HEK293 (cell line): ENCODE measurements around the gene GNA12.

Experiments used
- CTCF ChIA-PET: fragments of 350-600 bp; formaldehyde crosslinking; extraction: SDS; loops from one replicate; lab custom pipeline; 2021; ENCODE audit warnings: antibody characterized with exemption; lab: Yijun Ruan, JAX
- POLR2A ChIA-PET: fragments of 300-600 bp; formaldehyde crosslinking; extraction: SDS; loops from one replicate; lab custom pipeline; 2020; ENCODE audit warnings: antibody characterized with exemption, inconsistent platforms; lab: Yijun Ruan, JAX
- H3K27ac ChIP-seq: fragments of 200-500 bp; sonication (Bioruptor generic); 2 replicates; pipeline ENCODE4 v1.5.1; 2014; ENCODE audit warnings: low read depth, low read length, control low read depth, inconsistent platforms; ENCODE audit errors: extremely low read depth
- H3K36me3 ChIP-seq, 2 experiments: fragments of 200-500 bp in 1 of 2; sonication (Bioruptor generic) in 1 of 2; 1 replicate in 1 of 2; 2 replicates in 1 of 2; pipeline ENCODE4 v1.5.1; 2014 to 2017; ENCODE audit warnings: inconsistent platforms in 2 of 2, low read length in 2 of 2; ENCODE audit not compliant: control insufficient read depth in 2 of 2, insufficient read depth in 1 of 2
- H3K4me1 ChIP-seq: fragments of 200-500 bp; sonication (Bioruptor generic); 2 replicates; pipeline ENCODE4 v1.5.1; 2014; ENCODE audit warnings: mild to moderate bottlenecking, low read length, inconsistent platforms; ENCODE audit not compliant: control insufficient read depth, insufficient read depth
- H3K4me3 ChIP-seq: 2 replicates; pipeline ENCODE4 v1.5.1; 2011; ENCODE audit warnings: low read depth, mild to moderate bottlenecking, control low read depth, low read length, moderate library complexity
- H3K9me3 ChIP-seq: fragments of 200-500 bp; sonication (Bioruptor generic); 2 replicates; pipeline ENCODE4 v1.5.1; 2014; ENCODE audit warnings: low read depth, low read length, inconsistent platforms; ENCODE audit not compliant: control insufficient read depth, insufficient read depth
- KLF10 ChIP-seq: fragments of 450-650 bp; IDR thresholded peaks from 2 replicates; pipeline ENCODE4 v1.5.1; 2018; ENCODE audit warnings: missing biosample characterization, mild to moderate bottlenecking, missing genetic modification characterization
- KLF8 ChIP-seq: fragments of 450-650 bp; formaldehyde crosslinking; IDR thresholded peaks from 2 replicates; pipeline ENCODE4 v1.5.1; 2016; ENCODE audit warnings: missing biosample characterization, missing genetic modification characterization
- MEIS1 ChIP-seq: sonication (generic); formaldehyde crosslinking; IDR thresholded peaks from 2 replicates; pipeline ENCODE4 v1.8.1; 2022; ENCODE audit warnings: missing genetic modification reagents, mild to moderate bottlenecking, borderline replicate concordance
- PRDM1 ChIP-seq: fragments of 450-650 bp; formaldehyde crosslinking; IDR thresholded peaks from 2 replicates; pipeline ENCODE4; 2016; ENCODE audit warnings: missing biosample characterization, missing genetic modification characterization
- PRDM10 ChIP-seq: fragments of 450-650 bp; formaldehyde crosslinking; IDR thresholded peaks from 2 replicates; pipeline ENCODE4 v1.5.1; 2016; ENCODE audit warnings: missing biosample characterization, missing genetic modification characterization
- PRDM4 ChIP-seq: fragments of 450-650 bp; formaldehyde crosslinking; IDR thresholded peaks from 2 replicates; pipeline ENCODE4 v1.5.1; 2017; ENCODE audit warnings: missing biosample characterization, missing genetic modification characterization
- SETDB1 ChIP-seq: IDR thresholded peaks from one replicate; pipeline ENCODE4 v1.6.1; 2017; ENCODE audit warnings: mild to moderate bottlenecking, low read length, moderate library complexity, mixed read lengths; ENCODE audit not compliant: insufficient read length
- ZBTB11 ChIP-seq: fragments of 450-650 bp; formaldehyde crosslinking; conservative IDR thresholded peaks from 2 replicates; pipeline ENCODE4 v1.5.1; 2016; ENCODE audit warnings: low read depth, missing biosample characterization, missing genetic modification characterization
- ZNF114 ChIP-seq: fragments of 450-650 bp; formaldehyde crosslinking; IDR thresholded peaks from 2 replicates; pipeline ENCODE4 v1.5.0; 2017; ENCODE audit warnings: missing biosample characterization, missing genetic modification characterization
- ZNF140 ChIP-seq: fragments of 450-650 bp; formaldehyde crosslinking; IDR thresholded peaks from 2 replicates; pipeline ENCODE4 v1.5.1; 2016; ENCODE audit warnings: missing biosample characterization, missing genetic modification characterization
- ZNF157 ChIP-seq: fragments of 450-650 bp; formaldehyde crosslinking; IDR thresholded peaks from 2 replicates; pipeline ENCODE4 v1.5.1; 2016; ENCODE audit warnings: missing biosample characterization, missing genetic modification characterization
- ZNF292 ChIP-seq: fragments of 450-650 bp; formaldehyde crosslinking; IDR thresholded peaks from 2 replicates; pipeline ENCODE4 v1.5.1; 2016; ENCODE audit warnings: low read depth, missing biosample characterization, missing genetic modification characterization, borderline replicate concordance
- ZNF324 ChIP-seq: fragments of 450-650 bp; formaldehyde crosslinking; IDR thresholded peaks from 2 replicates; pipeline ENCODE4 v1.5.1; 2016; ENCODE audit warnings: missing biosample characterization, missing genetic modification characterization
- ZNF48 ChIP-seq: fragments of 450-650 bp; formaldehyde crosslinking; IDR thresholded peaks from 2 replicates; pipeline ENCODE4 v1.5.1; 2016; ENCODE audit warnings: missing biosample characterization, missing genetic modification characterization
- ZNF501 ChIP-seq: fragments of 450-650 bp; formaldehyde crosslinking; IDR thresholded peaks from 2 replicates; pipeline ENCODE4 v1.5.1; 2016; ENCODE audit warnings: missing biosample characterization, missing genetic modification characterization
- ZNF548 ChIP-seq: fragments of 450-650 bp; formaldehyde crosslinking; IDR thresholded peaks from 2 replicates; pipeline ENCODE4 v1.5.1; 2016; ENCODE audit warnings: missing biosample characterization, missing genetic modification characterization
- ZNF585B ChIP-seq: fragments of 450-650 bp; formaldehyde crosslinking; IDR thresholded peaks from 2 replicates; pipeline ENCODE4 v1.5.1; 2016; ENCODE audit warnings: missing biosample characterization, missing genetic modification characterization
- ZNF626 ChIP-seq: fragments of 450-650 bp; sonication (Bioruptor Pico); formaldehyde crosslinking; IDR thresholded peaks from 2 replicates; pipeline ENCODE4 v1.5.1; 2018; ENCODE audit warnings: missing biosample characterization, missing genetic modification characterization, inconsistent platforms
- ZNF658 ChIP-seq: fragments of 450-650 bp; formaldehyde crosslinking; IDR thresholded peaks from 2 replicates; pipeline ENCODE4; 2016; ENCODE audit warnings: missing biosample characterization, missing genetic modification characterization
- ZSCAN23 ChIP-seq: fragments of 450-650 bp; formaldehyde crosslinking; IDR thresholded peaks from 2 replicates; pipeline ENCODE4 v1.5.1; 2016; ENCODE audit warnings: missing biosample characterization, missing genetic modification characterization

GNA12 gene

DNA sequence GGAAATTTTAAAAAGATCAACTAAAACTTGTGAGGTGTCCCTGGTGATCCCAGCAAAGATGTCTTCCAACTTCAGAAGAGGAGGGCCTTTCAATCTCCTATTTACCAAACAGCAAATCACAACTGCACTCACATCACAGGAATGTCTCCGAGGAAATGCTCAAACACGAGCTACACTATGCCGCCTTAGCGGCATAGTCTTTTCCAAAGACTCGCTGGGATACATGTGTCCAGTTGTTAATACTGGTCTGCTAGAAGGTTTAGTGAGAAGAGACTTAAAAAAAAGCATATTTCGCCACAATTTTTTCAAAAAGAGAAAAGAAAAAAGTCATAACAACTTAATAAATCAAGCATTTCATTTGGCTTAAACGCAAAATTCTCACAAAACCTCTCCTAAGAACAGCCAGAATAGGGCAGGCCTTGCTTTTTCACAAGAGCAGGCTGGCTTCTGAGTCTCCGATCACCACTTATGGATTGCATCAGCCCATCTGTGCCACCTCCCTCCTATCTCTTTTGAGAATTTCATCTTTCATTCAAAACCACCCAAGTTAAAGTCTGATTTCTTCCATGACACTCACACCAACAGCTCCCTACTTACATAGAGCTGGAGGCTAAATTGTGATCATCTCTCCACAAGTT is 66.1 kb downstream of the GNA12 start:
- no peak overlapping the region for H3K4me3 ChIP-seq
- ChIA-PET CTCF (interaction anchor here (0.6 to 1.3 kb wide), 4 partner anchors 17 to 65 kb away, joined by 3 to 4 read pairs (median 4); no protein-coding TSS in a partner anchor), POLR2A (no interaction called here)
- no peaks in the 10 kb centered on the region for H3K36me3 ChIP-seq
- TF ChIP-seq ZSCAN23 (tag by site-specific recombination): no peak
- no peak for TF ChIP-seq ZNF292 (tag by site-specific recombination)
- no peak for TF ChIP-seq SETDB1
- TF ChIP-seq ZNF626 (tag by site-specific recombination): no peak
- no peak for TF ChIP-seq MEIS1 (CRISPR knock-in tag)
- no peak for TF ChIP-seq KLF10 (tag by site-specific recombination)
- TF ChIP-seq KLF8 (tag by site-specific recombination): no peak
- no peak overlapping the region for H3K27ac ChIP-seq
- no peaks in the 10 kb centered on the region for H3K9me3 ChIP-seq
- H3K4me1 ChIP-seq: no peaks in the 10 kb centered on the region

- no peak overlapping the region for H3K4me3 ChIP-seq
- no peaks in the 10 kb centered on the region for H3K9me3 ChIP-seq
- TF ChIP-seq ZNF585B (tag by site-specific recombination): no peak
- no peak for TF ChIP-seq ZNF48 (tag by site-specific recombination)
- no peak for TF ChIP-seq ZNF548 (tag by site-specific recombination)
- CTCF ChIA-PET: interaction anchor here (0.6 kb wide), 1 partner anchor 221 kb away, joined by 3 read pairs; the partner anchor contains the start of gene BRAT1
- POLR2A ChIA-PET: no interaction called here
- no peaks in the 10 kb centered on the region for H3K4me1 ChIP-seq
- no peak overlapping the region for H3K27ac ChIP-seq
- no peaks in the 10 kb centered on the region for H3K36me3 ChIP-seq
These were observed 67.7 kb downstream of the GNA12 start for GRCh38 chr7:2776401-2776800.

DNA sequence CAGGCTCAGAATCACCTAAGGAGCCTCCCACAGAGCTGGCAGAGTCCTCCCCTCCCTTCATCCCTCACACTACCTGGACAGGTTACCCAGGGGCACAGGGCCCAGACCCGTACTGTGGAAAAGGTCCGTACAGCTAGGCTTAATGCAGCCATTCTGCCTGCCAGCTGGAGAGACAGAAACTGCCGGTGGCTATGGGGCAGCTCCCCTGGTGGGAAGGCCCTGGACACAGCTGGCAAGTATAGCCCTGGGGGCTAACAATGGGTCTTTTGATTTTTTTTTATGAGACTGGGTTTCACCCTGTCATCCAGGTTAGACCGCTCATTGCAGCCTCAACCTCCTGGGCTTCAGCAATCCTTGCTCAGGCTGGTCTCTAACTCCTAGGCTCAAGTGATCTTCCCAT is 68.3 kb downstream of the GNA12 start:
- CTCF ChIA-PET: no interaction called here
- no peaks in the 10 kb centered on the region for H3K9me3 ChIP-seq
- POLR2A ChIA-PET: no interaction called here
- no peak overlapping the region for H3K27ac ChIP-seq
- TF ChIP-seq ZNF140 (tag by site-specific recombination): no peak
- H3K36me3 ChIP-seq: no peaks in the 10 kb centered on the region
- H3K4me3 ChIP-seq: no peak overlapping the region
- H3K4me1 ChIP-seq: no peaks in the 10 kb centered on the region

- ChIA-PET CTCF (no interaction called here), POLR2A (no interaction called here)
- H3K9me3 ChIP-seq: no peaks in the 10 kb centered on the region
- no peaks in the 10 kb centered on the region for H3K36me3 ChIP-seq
- H3K27ac ChIP-seq: no peak overlapping the region
- H3K4me3 ChIP-seq: no peak overlapping the region
- H3K4me1 ChIP-seq: no peaks in the 10 kb centered on the region
- TF ChIP-seq ZNF658 (no peak), ZNF324 (no peak), ZNF501 (tag by site-specific recombination) (no peak), PRDM1 (tag by site-specific recombination) (no peak), ZNF114 (no peak), ZNF157 (no peak), PRDM4 (no peak), ZBTB11 (no peak), PRDM10 (tag by site-specific recombination) (no peak)
These were observed 68.7 kb downstream of the GNA12 start for GRCh38 chr7:2775376-2775775.
